ENCODE data around the gene PPP1R1B.
A peak's percentile ranks its signal among the peaks of the same experiment; 100 is the strongest.

The PPP1R1B gene

GRCh38 chr17:39617446-39618245 lies 9.1 kb upstream of the PPP1R1B start:
- peak; percentile 62 for DNase-seq

- peak; percentile 13 for DNase-seq
Measured at GRCh38 chr17:39618246-39618913, 8.4 kb upstream of the PPP1R1B start.

DNA sequence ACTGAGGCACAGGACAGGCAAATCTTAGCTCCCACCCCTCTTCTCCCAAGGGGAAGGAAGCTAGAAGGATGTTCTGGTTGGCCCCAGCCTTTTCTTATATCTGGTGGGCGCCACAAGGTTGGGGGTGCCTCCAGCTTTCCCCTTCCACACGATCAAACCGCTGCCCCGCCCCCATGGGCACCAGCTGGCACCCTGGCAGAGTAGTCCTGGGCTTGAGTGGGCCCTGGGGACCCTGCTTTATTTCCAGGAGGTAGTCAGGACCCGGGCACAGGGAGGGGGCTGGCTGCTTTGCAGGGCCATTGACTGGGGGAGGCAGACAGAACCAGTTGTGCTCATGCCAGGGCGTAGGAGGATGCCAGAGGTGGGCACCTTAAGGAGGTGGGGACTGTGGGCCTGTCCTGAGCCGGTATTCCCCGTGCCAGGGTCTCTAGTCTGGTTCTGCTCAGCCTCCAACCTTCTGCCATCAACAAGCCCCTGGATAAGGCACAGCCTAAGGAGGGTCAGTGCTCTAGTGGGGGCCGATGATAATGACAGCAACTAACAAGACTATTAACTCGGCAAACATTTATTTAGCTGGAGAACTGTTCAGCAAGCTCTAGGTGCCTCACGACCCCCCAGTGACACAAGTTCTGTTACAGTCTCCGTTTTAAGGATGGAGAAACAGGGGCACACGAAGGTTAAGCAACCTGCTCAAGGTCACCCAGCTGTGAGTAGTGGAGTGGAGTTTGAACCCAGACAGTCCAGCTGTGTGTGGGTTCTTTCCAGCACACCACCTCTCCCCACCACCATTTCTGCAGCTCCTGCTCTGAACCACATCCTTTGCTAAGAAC lies 7.6 kb upstream of the PPP1R1B start:
- no peak for DNase-seq

DNA sequence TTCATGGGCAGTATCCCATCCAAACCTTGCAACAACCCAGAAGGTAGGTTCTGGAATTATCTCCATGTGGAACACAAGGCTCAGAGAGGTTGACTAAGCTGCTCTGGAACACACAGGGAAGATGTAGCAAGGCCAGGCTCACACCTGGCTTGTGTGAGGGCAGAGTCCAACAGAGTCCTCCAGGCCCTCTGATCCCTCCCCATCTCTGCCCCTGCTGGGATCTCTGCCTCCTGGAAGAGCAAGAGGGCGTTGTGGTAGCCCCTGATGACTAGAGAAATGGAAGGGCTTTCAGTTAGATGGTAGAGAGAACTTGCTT lies 7.0 kb upstream of the PPP1R1B start:
- DNase-seq: no peak

GRCh38 chr17:39621523-39622379 lies 5.0 kb upstream of the PPP1R1B start:
- DNase-seq: peak; percentile 85

GRCh38 chr17:39622380-39623006 lies 4.3 kb upstream of the PPP1R1B start:
- no peak for DNase-seq

- peak; percentile 80 for DNase-seq
Measured at GRCh38 chr17:39623356-39623950, 3.3 kb upstream of the PPP1R1B start.

DNA sequence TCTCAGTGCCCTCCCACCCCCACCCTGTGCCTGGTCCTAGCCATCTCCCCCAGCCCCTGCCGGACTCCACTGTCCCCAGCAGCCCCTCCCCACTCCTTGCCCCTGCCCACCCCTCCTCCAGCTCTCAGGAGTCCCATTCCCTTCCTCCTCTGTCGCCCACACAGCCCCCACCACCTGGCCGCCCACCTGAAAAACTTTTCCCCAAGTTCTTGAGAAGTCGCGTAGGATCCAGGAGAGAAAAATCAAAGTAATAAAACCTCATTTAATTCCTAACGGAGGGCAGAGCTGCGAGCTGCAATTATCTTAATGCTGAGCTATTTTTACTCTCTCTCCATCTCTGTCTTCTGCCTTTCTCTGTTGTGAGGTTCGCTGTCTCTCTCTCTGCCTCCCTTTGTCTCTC lies 2.4 kb upstream of the PPP1R1B start:
- no peak for DNase-seq

- DNase-seq: no peak
Measured at GRCh38 chr17:39625198-39625785, 1.5 kb upstream of the PPP1R1B start.

GRCh38 chr17:39627047-39627711 lies 427 bp downstream of the PPP1R1B start:
- DNase-seq: no peak

GRCh38 chr17:39627712-39628516 lies 1.2 kb downstream of the PPP1R1B start:
- no peak for DNase-seq

- DNase-seq: no peak
Measured at GRCh38 chr17:39628655-39629493, 2.1 kb downstream of the PPP1R1B start.

DNA sequence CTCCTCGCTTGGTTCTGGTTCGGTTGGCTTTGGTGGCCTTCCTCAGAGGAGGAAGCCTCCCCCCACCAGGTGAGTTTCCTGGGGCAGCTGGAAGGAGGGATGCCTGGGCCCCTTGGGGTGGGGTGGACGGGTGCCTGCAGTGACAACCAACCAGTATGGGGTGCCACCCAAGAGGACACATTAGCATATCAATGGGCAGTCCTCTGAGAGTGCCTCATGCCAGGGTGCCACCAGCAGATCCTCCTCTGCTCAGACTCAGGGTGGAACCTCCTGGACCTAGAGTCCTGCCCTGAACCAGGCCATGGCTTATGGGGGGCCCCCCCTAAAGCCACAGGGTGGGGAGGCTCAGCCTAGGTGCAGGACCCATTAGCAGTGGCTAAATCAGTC lies 2.7 kb downstream of the PPP1R1B start:
- DNase-seq: no peak

DNA sequence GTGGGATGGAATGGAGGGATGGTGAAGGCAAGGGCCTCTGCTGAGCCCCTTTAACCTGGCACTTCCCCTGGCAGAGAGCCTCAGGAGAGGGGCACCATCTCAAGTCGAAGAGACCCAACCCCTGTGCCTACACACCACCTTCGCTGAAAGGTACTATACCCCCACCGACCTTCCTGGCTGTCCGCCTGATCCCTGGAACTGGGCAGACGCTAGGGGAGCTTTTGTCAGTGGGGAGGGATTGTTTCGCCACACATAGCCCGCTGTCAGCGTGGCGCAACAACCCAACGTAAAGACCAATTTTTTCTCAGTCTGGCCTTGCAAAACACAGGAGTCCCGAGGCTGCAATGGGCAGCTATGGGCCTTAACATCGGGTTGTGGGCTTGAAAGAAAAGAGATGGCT lies 3.1 kb downstream of the PPP1R1B start:
- DNase-seq: no peak

DNA sequence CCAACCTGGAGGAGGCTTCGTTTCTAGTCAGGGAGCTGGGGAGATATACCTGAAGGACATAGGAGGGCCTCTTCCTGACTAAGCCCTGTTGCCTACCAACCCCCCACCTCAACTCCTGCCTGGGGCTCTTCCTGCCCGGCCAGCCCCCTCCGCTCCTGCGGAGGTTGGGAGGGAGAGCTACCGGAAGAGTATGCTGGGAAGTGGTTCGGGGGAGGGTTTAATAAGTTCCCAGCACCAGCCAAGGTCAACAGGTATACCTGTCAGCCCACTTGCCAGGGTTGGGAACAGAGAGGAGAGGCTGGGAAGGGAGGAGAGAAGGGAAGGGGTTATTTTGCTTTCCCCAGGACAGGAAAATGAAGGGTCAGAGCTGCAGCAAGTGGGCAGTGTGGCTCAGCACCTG lies 4.7 kb downstream of the PPP1R1B start:
- DNase-seq: no peak

DNA sequence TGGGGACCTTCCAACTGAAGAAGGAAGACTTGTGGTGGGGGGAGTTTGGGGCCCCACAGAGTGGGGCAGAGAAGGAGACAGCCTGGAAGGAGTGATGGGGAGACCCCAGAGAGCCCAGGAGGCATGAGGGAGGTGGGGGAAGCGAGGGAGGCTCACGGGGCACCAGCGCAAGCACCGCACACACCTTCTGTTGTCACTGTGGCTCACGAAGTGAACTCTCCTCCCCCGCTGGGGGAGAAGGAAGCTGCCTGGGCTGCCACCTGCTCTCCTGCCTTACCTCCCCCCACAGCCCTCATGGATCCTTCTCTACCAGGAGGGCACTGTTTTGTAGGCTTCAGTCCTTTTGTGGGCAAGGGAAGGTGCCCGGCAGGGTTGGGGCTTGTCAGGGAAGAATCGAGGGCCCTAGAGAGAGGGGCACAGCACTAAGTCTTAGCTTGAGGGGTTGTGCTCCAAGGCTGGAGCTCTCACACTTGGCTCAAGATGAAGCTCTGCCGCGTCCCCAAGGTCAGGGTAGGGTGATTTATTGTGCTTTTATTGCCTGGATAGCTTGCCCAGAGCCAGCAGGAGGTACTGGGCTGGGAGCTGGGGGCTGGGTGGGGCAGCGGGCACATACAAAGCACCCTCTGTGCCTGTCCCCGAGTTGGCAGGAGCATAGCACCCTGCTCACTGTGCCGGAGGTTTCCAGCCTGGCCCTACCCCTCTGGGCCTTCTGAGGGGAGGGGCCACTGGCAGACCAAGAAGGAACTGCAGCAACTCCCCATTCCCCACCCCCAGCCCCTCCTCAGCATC lies 5.6 kb downstream of the PPP1R1B start:
- no peak for DNase-seq

DNA sequence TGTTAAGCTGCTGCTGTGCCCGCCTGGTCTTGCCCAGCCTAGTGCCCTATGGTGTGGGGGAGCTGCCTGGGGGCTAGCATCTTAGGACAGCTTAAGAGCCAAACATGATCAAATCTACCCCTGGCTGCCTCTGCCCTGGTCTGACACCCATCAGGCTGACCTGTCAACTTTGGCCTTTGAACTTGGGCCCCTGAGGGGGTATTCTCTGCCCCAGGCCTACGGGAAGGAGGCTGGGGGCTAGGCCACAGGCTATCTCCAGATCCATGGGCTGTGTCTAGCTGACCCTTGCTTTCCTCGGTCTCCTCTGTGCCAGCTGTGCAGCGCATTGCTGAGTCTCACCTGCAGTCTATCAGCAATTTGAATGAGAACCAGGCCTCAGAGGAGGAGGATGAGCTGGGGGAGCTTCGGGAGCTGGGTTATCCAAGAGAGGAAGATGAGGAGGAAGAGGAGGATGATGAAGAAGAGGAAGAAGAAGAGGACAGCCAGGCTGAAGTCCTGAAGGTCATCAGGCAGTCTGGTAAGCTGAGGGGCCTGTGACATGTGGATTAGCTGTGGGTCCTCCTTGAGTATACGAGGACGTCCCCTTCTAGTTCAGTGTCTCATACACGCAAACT lies 6.9 kb downstream of the PPP1R1B start:
- no peak for DNase-seq

DNA sequence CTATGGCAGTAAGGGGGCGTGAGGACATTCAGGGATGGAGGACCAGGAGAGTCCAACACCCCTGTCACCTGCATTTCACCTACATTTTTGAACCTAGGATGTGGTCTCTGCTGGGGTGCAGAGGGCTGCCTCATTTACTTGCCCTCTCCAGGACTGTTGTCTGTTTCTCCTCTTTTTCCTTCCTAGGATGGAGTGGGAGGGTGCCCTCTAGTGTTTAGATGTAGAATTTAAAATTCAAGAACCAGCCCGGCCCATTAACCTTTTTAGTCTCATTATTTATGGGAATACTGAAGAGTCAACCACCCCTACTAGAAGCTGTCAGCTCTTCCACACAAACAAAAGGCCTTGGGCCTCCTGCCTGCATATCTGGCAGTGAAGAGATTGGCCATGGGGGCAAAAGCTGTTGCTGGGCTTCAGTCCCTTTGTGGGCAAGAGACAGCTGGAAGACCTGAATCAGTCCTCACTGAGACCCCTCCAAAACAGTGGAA lies 7.7 kb downstream of the PPP1R1B start:
- peak; percentile 58 for DNase-seq

All from hematopoietic multipotent progenitor cell treated with erythropoietin and hydrocortisone succinate and interleukin-3 and kit ligand, for 8 days (in vitro differentiated cells).